Measurements from ENCODE around the gene UNG. TPM values are rescaled to one million over a fixed set of nuclear protein-coding genes. Genes with fewer than 3 reads are reported as not detected.
"Not testable (repeated sequence)": the region's sequence is repeated elsewhere in the genome, so short reads cannot be mapped to it uniquely, and the experiment has no call there.

The UNG gene
- polyA plus RNA-seq (2013, experiment 1 of 2; ENCODE audit: insufficient read length), result 15.1 TPM
- polyA plus RNA-seq (2013, experiment 2 of 2; ENCODE audit: insufficient read length), result 7.5 TPM

DNA sequence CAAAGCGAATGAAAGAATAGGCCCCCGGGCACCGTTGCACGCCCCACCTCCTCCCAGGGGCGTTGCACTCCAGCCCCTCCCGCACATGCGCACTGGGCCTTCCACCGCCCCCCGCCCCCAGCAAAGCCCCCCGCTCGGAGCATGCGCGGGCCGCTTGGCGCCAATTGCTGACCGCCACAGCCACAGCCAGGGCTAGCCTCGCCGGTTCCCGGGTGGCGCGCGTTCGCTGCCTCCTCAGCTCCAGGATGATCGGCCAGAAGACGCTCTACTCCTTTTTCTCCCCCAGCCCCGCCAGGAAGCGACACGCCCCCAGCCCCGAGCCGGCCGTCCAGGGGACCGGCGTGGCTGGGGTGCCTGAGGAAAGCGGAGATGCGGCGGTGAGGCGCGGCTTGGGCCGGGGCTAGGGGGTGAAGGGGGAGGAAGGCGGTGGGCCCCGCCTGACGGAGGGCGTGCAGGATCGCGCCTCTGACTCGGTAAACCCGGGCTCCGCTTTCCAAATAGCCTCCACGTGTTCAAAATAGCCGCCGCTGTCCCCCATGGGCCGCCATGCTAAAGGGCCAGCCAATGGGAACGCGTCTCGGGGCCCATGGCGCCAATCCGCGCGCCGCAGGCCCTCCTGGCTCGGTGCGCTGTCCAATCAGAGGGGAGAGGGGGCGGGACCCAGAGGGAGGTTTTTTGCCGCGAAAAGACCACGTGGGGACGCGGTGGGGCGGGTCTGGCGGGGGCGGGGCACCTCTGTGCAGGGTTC lies at the start of gene UNG:
UNG (plus strand) TSS at position 163 of the 748 bp plus-strand sequence; CDS start at position 246, 83 bp downstream.
- peak; percentile 95 for DNase-seq

DNA sequence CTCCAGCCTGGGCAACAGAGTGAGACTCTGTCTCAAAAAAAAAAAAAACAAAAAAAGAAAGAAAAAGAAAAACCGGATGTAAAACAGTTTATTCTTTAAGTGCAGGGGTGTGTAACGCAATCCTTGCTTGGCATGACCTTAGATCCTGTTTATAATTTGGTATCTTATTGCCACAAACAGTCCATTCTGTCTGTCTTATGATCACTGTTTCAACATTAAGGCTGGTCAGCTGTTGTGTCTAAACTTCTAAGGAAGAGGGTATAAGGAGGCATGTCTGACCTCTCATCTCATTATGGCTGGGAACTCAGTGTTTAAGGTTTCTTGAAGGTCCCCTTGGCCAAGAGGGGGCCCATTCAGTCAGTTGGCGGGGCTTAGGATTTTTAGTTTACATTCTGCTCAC lies 48.7 kb upstream of the UNG start:
- not testable (repeated sequence) for DNase-seq

DNA sequence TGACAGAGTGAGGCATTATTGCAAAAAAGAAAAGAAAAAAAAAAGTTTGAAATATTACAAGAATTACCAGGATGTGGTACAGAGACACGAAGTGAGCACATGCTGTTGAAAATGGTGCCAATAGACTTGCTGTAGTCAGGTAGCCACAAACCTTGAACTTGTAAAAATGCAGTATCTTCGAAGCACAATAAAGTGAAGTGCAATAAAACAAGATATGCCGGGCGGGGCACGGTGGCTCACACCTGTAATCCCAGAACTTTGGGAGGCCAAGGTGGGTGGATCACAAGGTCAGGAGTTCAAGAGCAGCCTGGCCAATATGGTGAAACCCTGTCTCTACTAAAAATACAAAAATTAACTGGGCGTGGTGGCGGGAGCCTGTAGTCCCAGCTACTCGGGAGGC lies 47.6 kb upstream of the UNG start:
- not testable (repeated sequence) for DNase-seq

DNA sequence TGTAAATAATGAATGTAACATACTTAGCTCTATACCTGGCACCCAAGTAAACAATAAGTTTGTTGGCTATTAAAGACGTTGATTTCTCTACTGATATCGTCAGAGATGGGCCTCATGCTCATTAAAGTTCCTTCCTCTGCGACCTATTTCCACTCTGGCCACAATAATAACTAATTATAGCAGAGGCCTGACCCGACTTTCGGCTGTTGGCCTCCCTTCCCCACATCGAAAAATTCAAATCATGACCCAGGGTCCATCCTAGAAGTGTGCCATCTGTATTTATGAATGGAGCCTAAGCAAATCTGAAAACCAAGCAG lies 45.3 kb upstream of the UNG start:
- no peak for DNase-seq

DNA sequence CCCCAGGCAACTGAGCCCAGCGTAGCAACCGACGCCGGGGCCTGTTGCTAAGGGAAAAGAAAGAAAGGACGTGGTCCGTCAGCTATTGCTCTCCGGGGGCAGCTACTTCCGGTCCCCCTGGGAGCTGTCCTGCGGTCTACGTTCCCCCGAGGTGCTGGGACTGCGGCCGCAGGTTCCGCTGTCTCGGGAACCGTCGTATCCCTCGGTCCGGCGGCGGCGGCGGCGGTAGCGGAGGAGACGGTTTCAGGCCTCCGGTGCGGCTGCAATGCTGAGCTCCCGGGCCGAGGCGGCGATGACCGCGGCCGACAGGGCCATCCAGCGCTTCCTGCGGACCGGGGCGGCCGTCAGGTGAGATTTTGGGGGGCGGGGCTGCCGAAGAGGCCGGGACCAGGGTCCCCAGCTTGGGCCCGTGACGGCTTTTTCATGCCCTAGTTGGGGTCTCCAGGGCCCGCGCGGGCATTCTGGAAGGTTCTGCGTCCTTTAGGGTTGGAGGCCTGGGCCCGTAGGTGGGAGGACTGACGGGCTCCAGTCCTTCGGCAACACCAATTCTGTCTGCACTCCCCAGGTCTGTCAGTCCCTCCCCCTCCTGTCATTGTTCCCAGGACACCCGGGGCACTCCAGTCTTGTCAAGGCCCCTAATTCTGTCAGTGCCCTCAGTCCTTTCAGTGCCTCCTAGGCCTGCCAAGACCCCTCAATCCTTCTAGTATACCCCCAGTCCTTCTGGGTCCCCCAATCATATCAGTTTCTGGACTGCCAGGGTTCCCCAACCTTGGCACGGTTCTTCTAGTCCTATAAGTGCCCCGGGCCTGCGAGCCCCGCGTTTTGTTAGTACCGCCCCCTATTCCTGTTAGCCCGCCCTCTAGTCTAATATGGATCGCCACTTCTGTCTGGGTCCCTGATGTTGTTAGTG lies 44.7 kb upstream of the UNG start, which contains the start of gene USP30:
USP30 (plus strand) TSS at position 163 of the 910 bp plus-strand sequence; CDS start at position 266, 103 bp downstream.
- DNase-seq, result peak; percentile 84

DNA sequence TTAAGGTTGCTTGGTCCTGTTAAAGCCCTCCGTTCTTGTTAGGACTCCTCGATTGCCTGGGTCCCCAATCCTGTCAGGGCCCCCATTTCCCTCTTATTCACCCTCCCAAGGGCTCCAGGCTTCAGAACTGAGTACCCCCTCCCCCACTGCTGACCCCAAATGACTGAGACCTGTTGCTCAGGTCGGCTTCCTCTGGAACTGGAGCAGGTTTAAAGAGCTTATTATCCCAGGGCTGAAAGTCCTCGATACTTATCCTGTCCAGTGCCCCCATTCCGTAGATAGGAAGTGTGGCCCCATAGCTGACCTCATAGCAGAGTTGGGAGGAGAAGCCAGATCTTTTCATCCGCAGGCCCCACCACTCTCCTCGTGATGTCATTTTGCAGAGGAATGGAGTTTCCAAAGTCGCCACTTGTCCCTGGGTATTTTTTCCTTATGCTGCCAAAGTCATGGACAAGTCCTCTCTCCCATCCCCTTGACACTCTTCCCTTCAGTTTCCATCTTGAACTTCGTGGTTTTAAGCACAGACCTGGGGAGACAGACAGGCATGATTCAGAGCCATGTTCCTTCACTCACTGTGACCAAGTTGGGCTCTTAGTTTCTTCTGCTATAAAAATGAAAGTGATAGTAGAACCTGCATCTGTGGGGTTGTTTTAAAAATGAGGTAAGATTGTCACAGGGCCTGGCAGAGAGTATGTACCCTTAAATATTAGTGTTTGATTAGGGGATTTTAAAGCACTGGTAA lies 43.8 kb upstream of the UNG start:
- no peak for DNase-seq

DNA sequence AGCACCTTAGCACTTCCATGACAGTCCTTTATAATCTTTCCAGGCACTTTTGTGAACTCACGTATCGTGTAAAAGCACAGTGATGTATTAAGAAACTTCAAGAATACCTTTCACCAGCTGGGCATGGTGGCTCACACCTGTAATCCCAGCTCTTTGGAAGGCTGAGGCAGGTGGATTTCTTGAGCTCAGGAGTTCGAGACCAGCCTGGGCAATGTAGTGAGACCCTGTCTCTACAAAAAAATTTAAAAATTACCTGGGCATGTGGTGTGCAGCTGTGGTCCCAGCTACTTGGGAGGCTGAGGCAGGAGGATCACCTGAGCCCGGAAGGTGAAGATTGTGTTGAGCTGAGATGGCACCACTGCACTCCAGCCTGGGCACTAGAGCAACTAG lies 43.3 kb upstream of the UNG start:
- not testable (repeated sequence) for DNase-seq

DNA sequence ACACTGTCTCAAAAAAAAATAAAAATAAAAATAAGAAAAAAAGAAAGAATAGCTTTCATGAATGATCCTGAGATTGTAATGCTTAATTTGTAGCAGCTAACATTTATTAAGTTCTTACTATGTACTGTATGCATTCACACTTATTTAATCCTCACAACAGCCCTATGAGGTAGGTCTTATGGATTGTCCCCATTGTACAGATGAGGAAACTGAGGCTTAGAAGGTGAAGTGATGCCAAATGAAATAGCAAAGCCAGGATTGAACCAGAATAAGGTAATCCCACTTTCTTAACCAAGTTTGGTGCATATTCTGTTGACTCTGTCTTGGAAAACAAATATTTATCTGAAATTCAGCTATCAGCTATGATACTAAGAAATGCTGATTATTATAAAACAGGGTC lies 42.9 kb upstream of the UNG start:
- no peak for DNase-seq

DNA sequence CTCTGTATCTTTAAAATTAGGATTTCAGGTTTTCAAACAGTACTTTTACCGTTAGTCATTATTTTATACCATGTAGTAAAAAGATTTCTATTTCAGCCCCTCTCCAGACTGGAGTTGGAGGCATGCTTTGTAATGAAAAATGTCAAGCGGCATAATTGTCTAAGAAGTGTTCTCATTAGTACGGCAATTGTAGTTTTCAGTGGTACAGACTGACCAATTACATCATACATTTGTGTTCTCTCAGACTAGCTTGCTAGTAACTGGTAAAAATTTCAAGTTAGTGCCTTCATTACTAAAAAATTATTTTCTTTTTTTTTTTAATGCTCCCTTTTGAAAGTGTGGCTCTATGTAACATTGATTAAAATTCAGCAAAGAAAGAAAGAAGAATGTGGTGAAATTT lies 40.5 kb upstream of the UNG start:
- DNase-seq, result no peak

DNA sequence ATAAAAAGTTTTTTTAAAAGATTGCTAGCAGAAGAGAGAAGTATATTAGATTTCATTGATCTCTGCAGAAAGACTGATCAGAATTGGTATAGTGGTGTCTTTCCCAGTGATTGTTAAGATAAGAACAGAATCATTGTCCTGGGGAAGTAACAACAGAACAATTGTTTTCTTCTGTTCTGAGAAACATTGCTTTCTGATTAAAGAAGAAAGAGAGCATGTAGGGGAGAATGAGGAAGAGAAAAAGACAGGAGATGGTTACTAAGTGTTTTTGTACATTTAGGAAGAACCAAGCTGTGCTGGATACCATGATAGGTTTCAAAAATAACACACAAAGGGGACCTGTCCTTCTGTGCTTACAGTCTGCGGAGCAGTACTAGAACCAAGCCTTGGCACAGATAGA lies 40.0 kb upstream of the UNG start:
- DNase-seq, result no peak

DNA sequence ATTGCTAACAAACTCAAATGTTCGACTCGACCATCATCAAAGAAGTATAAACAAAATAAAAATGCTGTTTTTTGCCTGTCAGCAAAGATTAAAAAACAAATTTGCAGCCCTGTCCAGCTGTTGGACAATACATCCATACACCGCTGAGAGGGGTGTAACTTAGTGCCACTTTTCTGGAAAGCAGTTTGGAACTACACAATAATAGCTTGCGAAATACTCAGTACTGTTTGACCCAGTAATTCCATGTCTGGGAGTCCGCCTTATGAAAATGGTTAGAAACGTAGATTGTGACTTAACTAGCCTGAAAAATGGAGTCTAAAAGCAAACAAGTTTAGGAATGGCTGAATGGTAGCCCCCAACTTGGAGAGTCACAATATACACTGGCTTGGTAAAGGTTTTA lies 38.6 kb upstream of the UNG start:
- DNase-seq, result no peak

DNA sequence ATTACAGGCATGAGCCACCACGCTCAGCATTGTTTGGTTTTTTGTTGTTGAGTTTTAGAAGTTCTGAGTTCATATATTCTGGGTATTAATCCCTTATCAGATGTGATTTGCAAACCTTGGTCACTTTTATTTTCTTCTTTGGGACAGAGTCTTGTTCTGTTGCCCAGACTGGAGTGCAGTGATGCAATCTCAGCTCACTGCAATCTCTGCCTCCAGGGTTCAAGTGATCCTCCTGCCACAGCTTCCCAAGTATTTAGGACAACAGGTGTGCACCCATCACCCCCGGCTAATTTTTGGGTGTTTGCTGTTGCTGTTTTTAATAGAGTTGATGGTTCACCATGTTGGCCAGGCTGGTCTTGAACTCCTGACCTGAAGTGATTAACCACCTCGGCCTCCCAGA lies 33.3 kb upstream of the UNG start:
- DNase-seq, result no peak

DNA sequence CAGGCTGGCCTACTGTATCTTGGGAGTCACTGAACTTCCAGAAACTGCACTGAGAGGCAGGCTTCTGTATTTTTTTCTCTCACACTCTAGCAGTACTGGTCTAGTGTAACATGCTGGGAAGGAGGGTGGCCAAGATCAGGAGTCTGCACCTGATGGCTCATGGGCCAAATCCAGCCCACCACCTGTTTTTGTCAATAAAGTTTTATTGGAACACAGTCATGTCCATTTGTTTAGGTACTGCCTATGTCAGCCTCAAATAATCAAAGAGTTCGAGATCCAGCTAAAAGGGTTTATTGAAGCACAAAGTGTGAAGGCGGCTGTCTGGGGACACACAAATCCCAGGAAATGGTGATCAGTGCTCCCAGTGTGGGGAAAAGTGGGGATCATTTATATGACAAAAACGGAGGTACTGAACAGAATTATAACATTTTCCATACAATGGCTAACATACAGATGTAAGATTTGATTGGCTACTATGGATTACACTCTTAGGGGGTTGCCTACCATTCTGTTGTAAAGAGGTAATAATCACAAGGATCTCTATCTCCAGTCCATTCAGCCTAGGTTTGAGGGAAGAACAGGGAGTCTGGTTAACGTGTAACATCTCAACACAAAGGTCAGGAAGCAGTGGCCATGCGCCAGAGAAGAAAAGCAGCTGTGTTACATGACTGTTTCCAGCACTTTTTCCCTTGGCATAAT lies 32.1 kb upstream of the UNG start:
- no peak for DNase-seq

DNA sequence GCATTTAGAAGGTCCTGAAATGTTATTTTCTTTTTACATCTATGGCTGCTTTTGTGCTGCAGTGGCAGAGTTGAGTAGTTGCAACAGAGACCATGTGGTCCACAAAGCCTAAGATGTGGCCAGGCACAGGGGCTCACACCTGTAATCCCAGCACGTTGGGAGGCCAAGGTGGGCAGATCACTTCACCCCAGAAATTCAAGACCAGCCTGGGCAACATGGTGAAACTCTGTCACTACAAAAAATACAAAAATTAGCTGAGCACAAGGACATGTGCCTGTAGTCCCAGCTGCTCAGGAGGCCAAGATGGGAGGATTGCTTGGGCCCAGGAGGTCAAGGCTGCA lies 31.6 kb upstream of the UNG start:
- DNase-seq, result no peak

DNA sequence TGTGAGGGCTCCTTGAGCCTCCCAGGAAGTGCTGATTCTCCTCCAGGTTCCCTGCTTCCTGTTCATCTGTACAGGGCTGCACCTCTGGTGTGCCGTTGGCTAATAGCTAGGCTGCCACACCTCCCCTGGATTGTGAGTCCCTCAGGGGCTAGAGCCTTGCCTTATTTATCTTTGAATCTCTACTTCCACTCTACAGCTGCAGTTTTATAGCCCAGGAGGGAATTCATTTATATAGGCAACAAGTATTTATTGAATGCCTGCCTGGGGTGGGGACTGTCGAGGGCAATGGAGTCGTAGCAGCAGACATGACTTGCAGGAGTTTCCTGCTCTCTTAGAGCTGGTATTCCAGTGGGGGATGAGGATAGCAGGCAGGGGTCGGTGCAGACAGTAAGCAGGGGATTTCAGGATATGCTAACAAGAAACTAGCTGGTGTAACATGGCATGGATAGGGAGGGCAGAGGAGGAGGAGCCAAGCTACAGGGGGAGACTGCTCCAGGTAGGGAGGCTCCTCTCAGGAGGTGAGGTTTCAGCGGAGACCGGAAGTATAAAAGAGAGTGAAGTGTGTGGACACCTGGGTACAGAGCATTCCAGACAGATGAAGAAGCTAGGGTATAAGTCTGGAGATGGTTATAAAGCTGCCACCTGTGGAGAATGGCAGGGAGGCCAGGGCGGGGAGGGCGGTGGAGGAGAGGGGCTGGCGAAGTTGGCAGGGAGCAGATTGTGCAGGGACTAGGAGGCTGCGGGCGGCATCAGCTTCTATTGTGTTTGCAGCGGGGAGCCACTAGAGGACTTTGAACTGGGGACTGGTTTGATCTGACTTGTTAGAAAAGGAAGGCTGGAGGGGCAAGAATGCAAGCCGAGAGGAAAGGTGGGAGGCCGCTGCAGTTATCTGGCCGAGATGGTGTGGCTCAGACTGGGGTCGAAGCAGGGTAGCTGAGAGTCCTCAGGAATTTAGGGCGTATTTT lies 27.8 kb upstream of the UNG start:
- no peak for DNase-seq

DNA sequence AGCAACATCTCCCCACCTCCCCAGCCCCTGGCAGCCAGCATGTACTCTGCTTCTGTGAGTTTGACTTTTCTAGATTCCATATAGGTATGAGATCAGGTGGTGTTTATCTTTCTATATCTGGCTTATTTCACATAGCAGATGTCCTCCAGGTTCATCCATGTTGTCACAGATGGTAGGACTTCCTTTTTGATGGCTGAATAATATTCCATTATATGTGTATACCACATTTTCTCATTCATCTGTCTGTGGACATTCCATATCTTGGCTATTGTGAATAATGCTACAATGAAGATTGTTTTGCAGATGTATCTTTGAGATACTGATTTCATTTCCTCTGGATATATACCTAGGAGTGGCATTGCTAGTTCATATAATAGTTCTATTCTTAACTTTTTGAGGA lies 22.5 kb upstream of the UNG start:
- DNase-seq, result no peak

DNA sequence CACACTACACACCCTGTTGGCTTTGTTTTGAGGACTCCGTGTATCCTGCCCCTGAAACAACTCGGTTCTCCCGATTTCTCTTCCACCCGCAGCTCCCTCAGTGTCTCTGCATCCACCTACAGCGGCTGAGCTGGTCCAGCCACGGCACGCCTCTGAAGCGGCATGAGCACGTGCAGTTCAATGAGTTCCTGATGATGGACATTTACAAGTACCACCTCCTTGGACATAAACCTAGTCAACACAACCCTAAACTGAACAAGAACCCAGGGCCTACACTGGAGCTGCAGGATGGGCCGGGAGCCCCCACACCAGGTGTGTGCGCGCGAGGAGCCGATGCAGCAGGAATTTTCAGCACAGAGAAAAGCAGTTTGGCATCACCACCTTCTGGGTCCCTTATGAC lies 14.6 kb upstream of the UNG start:
- no peak for DNase-seq

DNA sequence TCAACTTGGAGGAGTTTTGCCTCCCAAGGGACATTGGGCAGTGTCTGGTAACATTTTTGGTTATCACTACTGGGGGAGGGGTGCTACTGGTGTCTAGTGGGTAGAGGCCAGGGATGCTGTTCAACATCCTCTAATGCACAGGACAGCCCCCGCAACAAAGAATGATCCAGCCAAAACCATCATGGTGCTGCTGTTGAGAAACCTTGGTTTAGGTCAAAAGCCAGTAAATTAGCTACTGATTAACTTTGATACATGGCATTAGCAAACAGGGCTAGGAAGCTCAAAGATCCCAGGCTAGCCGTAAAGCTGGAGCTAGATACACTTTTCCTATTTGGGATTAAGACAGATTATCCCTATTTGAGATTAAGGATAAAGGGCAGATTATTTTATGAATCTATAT lies 13.0 kb upstream of the UNG start:
- no peak for DNase-seq

DNA sequence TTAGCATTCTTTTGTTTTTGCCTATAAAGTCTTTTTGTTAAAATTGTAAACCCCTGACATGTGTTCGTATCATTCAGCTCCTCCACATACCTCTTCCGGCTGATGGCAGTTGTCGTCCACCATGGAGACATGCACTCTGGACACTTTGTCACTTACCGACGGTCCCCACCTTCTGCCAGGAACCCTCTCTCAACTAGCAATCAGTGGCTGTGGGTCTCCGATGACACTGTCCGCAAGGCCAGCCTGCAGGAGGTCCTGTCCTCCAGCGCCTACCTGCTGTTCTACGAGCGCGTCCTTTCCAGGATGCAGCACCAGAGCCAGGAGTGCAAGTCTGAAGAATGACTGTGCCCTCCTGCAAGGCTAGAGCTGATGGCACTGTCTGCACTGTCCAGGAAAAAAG lies 11.8 kb upstream of the UNG start:
- DNase-seq, result no peak

DNA sequence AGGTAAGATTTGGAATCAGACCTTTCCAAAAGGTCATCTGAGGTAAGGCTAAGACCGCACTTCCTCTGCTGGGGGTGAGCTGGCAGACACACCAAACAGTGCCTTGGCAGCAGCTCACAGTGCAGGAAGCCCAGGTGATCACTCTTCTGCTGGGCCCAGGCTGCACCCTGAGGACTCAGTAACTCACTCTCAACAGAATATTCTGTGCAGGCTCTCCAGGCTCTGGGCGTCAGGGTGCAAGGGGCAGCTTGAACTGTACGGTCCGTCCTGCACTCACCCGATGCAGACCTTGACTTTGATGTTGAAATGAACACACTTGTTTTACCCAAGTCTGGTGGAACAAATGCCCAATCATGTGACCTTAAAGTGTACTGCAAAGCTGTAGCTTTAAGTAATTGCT lies 10.1 kb upstream of the UNG start:
- no peak for DNase-seq

DNA sequence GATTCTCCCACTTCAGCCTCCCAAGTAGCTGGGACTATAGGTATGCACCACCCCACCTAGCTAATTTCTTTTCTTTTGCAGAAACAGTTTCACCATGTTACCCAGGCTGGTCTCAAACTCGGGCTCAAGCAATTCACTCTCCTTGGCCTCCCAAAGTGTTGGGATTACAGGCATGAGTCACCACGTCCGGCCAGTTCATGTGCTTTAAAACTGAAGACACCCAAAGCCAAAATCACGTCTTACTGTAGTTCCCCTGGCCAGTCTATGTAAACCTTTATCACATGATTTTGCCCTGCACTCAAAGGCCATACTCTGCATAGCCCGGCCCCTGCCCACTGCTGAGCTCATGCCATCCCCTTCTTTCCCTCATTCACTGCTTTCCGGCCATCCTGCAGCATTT lies 8.6 kb upstream of the UNG start:
- no peak for DNase-seq
